Measurements from ENCODE around the gene CAMKV. TPM values are rescaled to one million over a fixed set of nuclear protein-coding genes. Genes with fewer than 3 reads are reported as not detected.

Gene CAMKV
- total and polyA plus RNA-seq, 2 of the 8 experiments (the other 6 are each of a cell fraction or from before 2014, with no cell fraction given) = 56.3 to 66.4 TPM

GRCh38 chr3:49841126-49841696, 28.5 kb downstream of the CAMKV start (continued):
- TF ChIP-seq CTBP2 (IDR thresholded peaks at IDR 0.05; ENCODE audit: borderline replicate concordance, insufficient read depth, insufficient read length, low read length) (no peak), ZNF274 (IDR thresholded peaks at IDR 0.05; ENCODE audit: borderline replicate concordance, extremely low read depth, low read length) (no peak), JUN (IDR thresholded peaks at IDR 0.05; ENCODE audit: low read depth, low read length) (no peak), BRCA1 (IDR thresholded peaks at IDR 0.05; ENCODE audit: low read depth, low read length) (no peak), NRF1 (IDR thresholded peaks at IDR 0.05; ENCODE audit: low read depth, low read length) (no peak), MAFK (IDR thresholded peaks at IDR 0.05; ENCODE audit: low read depth, low read length) (no peak), GTF2F1 (IDR thresholded peaks at IDR 0.05; ENCODE audit: borderline replicate concordance, low read depth, low read length) (no peak), NANOG (IDR thresholded peaks at IDR 0.05; ENCODE audit: insufficient read depth, low read depth, low read length, poor library complexity, severe bottlenecking) (no peak), CHD2 (IDR thresholded peaks at IDR 0.05; ENCODE audit: low read length) (no peak), RAD21 (IDR thresholded peaks at IDR 0.05 in 1 of 2, conservative IDR thresholded peaks at IDR 0.05 in 1 of 2; ENCODE audit: low read depth in 2 of 2, low read length in 2 of 2) (peak; percentile 72 to 80), KDM5A (IDR thresholded peaks at IDR 0.05; ENCODE audit: low read length) (no peak), KDM1A (IDR thresholded peaks at IDR 0.05; ENCODE audit: borderline replicate concordance, low read length) (no peak), SAP30 (IDR thresholded peaks at IDR 0.05; ENCODE audit: insufficient read depth, insufficient replicate concordance, low read length) (no peak), HDAC6 (IDR thresholded peaks at IDR 0.05; ENCODE audit: low read depth, low read length) (no peak)
